GM21576 (cell line): Measurements from ENCODE around the gene CCDC159.
A peak's percentile ranks its signal among the peaks of the same experiment; 100 is the strongest.
"Not testable (repeated sequence)": the region's sequence is repeated elsewhere in the genome, so short reads cannot be mapped to it uniquely, and the experiment has no call there.

Experiments used
- ATAC-seq: cut with Tn5 transposase; IDR thresholded peaks from one replicate; pipeline ENCODE4 v1.9.1; 2021; ENCODE audit warnings: mild to moderate bottlenecking, moderate library complexity; ENCODE audit not compliant: unreplicated experiment

Gene CCDC159

GRCh38 chr19:11364935-11365334 lies 18.6 kb downstream of the CCDC159 start:
- no peak for ATAC-seq

GRCh38 chr19:11365557-11366117 lies 19.3 kb downstream of the CCDC159 start:
- ATAC-seq: no peak

GRCh38 chr19:11367528-11367927 lies 21.2 kb downstream of the CCDC159 start:
- no peak for ATAC-seq

- ATAC-seq: no peak
These were observed 24.4 kb downstream of the CCDC159 start for GRCh38 chr19:11370744-11371143.

- no peak for ATAC-seq
These were observed 27.0 kb downstream of the CCDC159 start for GRCh38 chr19:11373166-11373884.

- ATAC-seq: no peak
These were observed 27.6 kb downstream of the CCDC159 start for GRCh38 chr19:11373885-11374432.

GRCh38 chr19:11374433-11375142 lies 28.3 kb downstream of the CCDC159 start, which contains the start of gene SWSAP1:
SWSAP1 (plus strand) TSS chr19:11374666; CDS start chr19:11374681, 15 bp downstream.
- peak; percentile 82 for ATAC-seq

- no peak for ATAC-seq
These were observed 29.0 kb downstream of the CCDC159 start for GRCh38 chr19:11375143-11375948.

GRCh38 chr19:11377237-11377636 lies 30.9 kb downstream of the CCDC159 start:
- ATAC-seq: no peak

GRCh38 chr19:11377756-11378155 lies 31.4 kb downstream of the CCDC159 start:
- no peak for ATAC-seq

GRCh38 chr19:11378319-11379189 lies 32.2 kb downstream of the CCDC159 start:
- ATAC-seq: no peak

- ATAC-seq: not testable (repeated sequence)
These were observed 33.0 kb downstream of the CCDC159 start for GRCh38 chr19:11379269-11379845.

- ATAC-seq: no peak
These were observed 33.6 kb downstream of the CCDC159 start for GRCh38 chr19:11379857-11380350.

- ATAC-seq: peak; percentile 70
These were observed 34.6 kb downstream of the CCDC159 start for GRCh38 chr19:11380653-11381537.

GRCh38 chr19:11382898-11383705 lies 36.8 kb downstream of the CCDC159 start:
- no peak for ATAC-seq

GRCh38 chr19:11383706-11384048 lies 37.4 kb downstream of the CCDC159 start:
- ATAC-seq: no peak

GRCh38 chr19:11384778-11385129 lies 38.4 kb downstream of the CCDC159 start:
- no peak for ATAC-seq
